Tibial artery (tissue), 4 donors: Measurements from ENCODE around the gene PDE6D.

Experiments
- DNase-seq, 2 donors: peaks; one replicate each; pipeline ENCODE4 v3.0.0-alpha.2; 2019
- H3K27ac ChIP-seq, 2 donors: fragments of 200-600 bp; sonication (generic) in 1 of 2; 1 replicate in 1 of 2; 2 replicates in 1 of 2; pipeline ENCODE4 v1.5.1; 2018 to 2019; ENCODE audit warnings: mild to moderate bottlenecking in 1 of 2
- H3K27me3 ChIP-seq, 2 donors: fragments of 200-600 bp; sonication (generic) in 1 of 2; one replicate each; pipeline versions ENCODE4 v1.5.1 to v1.6.0; 2016 to 2019
- H3K36me3 ChIP-seq, 3 donors: fragments of 200-600 bp; sonication (generic) in 2 of 3; one replicate each; pipeline ENCODE4 v1.5.1; 2016 to 2019; ENCODE audit warnings: mild to moderate bottlenecking in 2 of 3
- H3K4me1 ChIP-seq, 4 donors: fragments of 200-600 bp; sonication (generic) in 2 of 4; 1 replicate in 3 of 4; 2 replicates in 1 of 4; pipeline ENCODE4 v1.5.1; 2016 to 2019
- H3K4me3 ChIP-seq, 2 donors: fragments of 200-600 bp; sonication (generic) in 1 of 2; 1 replicate in 1 of 2; 2 replicates in 1 of 2; pipeline ENCODE4 v1.5.1; 2018 to 2019; ENCODE audit warnings: mild to moderate bottlenecking in 2 of 2
- H3K9me3 ChIP-seq, 3 donors: fragments of 200-600 bp; sonication (generic) in 1 of 3; one replicate each; pipeline ENCODE4 v1.5.1; 2016 to 2019
- CTCF ChIP-seq, 2 experiments: fragments of 200-600 bp in 1 of 2; fragments of 450-650 bp in 1 of 2; IDR thresholded peaks; one replicate each; pipeline ENCODE4 v1.5.1; 2017 to 2019; ENCODE audit warnings: antibody characterized with exemption in 2 of 2, mild to moderate bottlenecking in 1 of 2, moderate library complexity in 1 of 2
- intact Hi-C: fragments of 100-400 bp; cut with DNase I; formaldehyde crosslinking; loops from one replicate; pipeline ENCODE4 v1.15.0; 2023; ENCODE audit warnings: low total_unique reads

PDE6D gene

GRCh38 chr2:231685349-231686191, 95.5 kb downstream of the PDE6D start:
- H3K4me3 ChIP-seq, result no peak overlapping the region
- no peaks in the 10 kb centered on the region for H3K36me3 ChIP-seq
- no peak overlapping the region for H3K27ac ChIP-seq
- intact Hi-C loops, result loop anchor here (2.0 to 10.0 kb wide), 2 partner anchors 15 to 99 kb away; partner anchors contain the start of genes COPS7B and PDE6D
- no peaks in the 10 kb centered on the region for H3K27me3 ChIP-seq
- DNase-seq, result no peak
- no peak for TF ChIP-seq CTCF (IDR thresholded peaks at IDR 0.05)
- H3K9me3 ChIP-seq, result no peaks in the 10 kb centered on the region
- H3K4me1 ChIP-seq, result peaks cover 0 to 14% (median 6%) of the 10 kb centered on the region in 4 donors

- no peak for TF ChIP-seq CTCF (IDR thresholded peaks at IDR 0.05)
- no peak for DNase-seq
- no peaks in the 10 kb centered on the region for H3K36me3 ChIP-seq
- H3K4me1 ChIP-seq, result peaks cover 0 to 21% (median 9%) of the 10 kb centered on the region in 4 donors
- no peak overlapping the region for H3K27ac ChIP-seq
- H3K27me3 ChIP-seq, result no peaks in the 10 kb centered on the region
- intact Hi-C loops, result loop anchor here (2.0 to 10.0 kb wide), 2 partner anchors 16 to 100 kb away; partner anchors contain the start of genes COPS7B and PDE6D
- no peaks in the 10 kb centered on the region for H3K9me3 ChIP-seq
- H3K4me3 ChIP-seq, result no peak overlapping the region
Measured at GRCh38 chr2:231684314-231685223, 96.5 kb downstream of the PDE6D start.

GRCh38 chr2:231683292-231684235, 97.5 kb downstream of the PDE6D start:
- no peaks in the 10 kb centered on the region for H3K27me3 ChIP-seq
- no peaks in the 10 kb centered on the region for H3K36me3 ChIP-seq
- H3K4me3 ChIP-seq, result no peak overlapping the region
- H3K4me1 ChIP-seq, result peaks cover 0 to 21% (median 9%) of the 10 kb centered on the region in 4 donors
- no peaks in the 10 kb centered on the region for H3K9me3 ChIP-seq
- intact Hi-C loops, result loop anchor here (2.0 to 10.0 kb wide), 2 partner anchors 17 to 101 kb away; partner anchors contain the start of genes COPS7B and PDE6D
- H3K27ac ChIP-seq, result no peak overlapping the region
- TF ChIP-seq CTCF (IDR thresholded peaks at IDR 0.05), result no peak
- DNase-seq, result no peak

GRCh38 chr2:231682603-231683291, 98.3 kb downstream of the PDE6D start:
- DNase-seq, result no peak
- no peaks in the 10 kb centered on the region for H3K9me3 ChIP-seq
- intact Hi-C loops, result loop anchor here (10.0 kb wide), 1 partner anchor 102 kb away; the partner anchor contains the start of genes COPS7B and PDE6D
- no peaks in the 10 kb centered on the region for H3K27me3 ChIP-seq
- H3K4me3 ChIP-seq, result no peak overlapping the region
- H3K4me1 ChIP-seq, result peaks cover 0 to 23% (median 9%) of the 10 kb centered on the region in 4 donors
- no peak for TF ChIP-seq CTCF (IDR thresholded peaks at IDR 0.05)
- no peak overlapping the region for H3K27ac ChIP-seq
- no peaks in the 10 kb centered on the region for H3K36me3 ChIP-seq
